Smooth muscle cell (in vitro differentiated cells): Measurements from ENCODE around the gene RAB7B. TPM values are rescaled to one million over a fixed set of nuclear protein-coding genes. Genes with fewer than 3 reads are reported as not detected.

Source experiments
- polyA plus RNA-seq: library from polyadenylated mRNA; unstranded; fragments of >200 nt; fragmentation: Nextera tagmentation; extraction: Ambion mirVana; gene quantifications from 2 replicates; pipeline ENCODE4 v1.2.1, GENCODE V29; 2016
- total RNA-seq: library from RNA; depleted of rRNA; stranded (reverse); fragments of >200 nt; gene quantifications from 2 replicates; pipeline ENCODE4 v1.2.3, GENCODE V29; 2014

RAB7B gene
- total and polyA plus RNA-seq, 2 experiments from 2014 or later: 13.0 to 13.6 TPM

Other genes with a start within 250 kb of the RAB7B start
- 1.7 and 4.1 TPM in 2 replicates for gene RAB29, start 227.9 kb downstream of the RAB7B start, total RNA-seq
- gene RAB29, start 227.9 kb downstream of the RAB7B start, polyA plus RNA-seq: 4.1 and 4.5 TPM in 2 replicates
- gene SLC41A1, start 190.2 kb downstream of the RAB7B start, total RNA-seq: 22.8 and 23.2 TPM in 2 replicates
- gene SLC41A1, start 190.2 kb downstream of the RAB7B start, polyA plus RNA-seq: 17.8 and 22.3 TPM in 2 replicates
- gene PM20D1, start 153.3 kb downstream of the RAB7B start, total RNA-seq: not detected in 2 replicates
- 0.17 TPM in 1 of 2 replicates, not detected in the other for gene PM20D1, start 153.3 kb downstream of the RAB7B start, polyA plus RNA-seq
- gene SLC26A9, start 59.9 kb downstream of the RAB7B start, total RNA-seq: not detected in 2 replicates
- not detected in 2 replicates for gene SLC26A9, start 59.9 kb downstream of the RAB7B start, polyA plus RNA-seq
- gene CTSE, start 20.5 kb upstream of the RAB7B start, total RNA-seq: not detected in 2 replicates
- gene CTSE, start 20.5 kb upstream of the RAB7B start, polyA plus RNA-seq: not detected in 2 replicates
- gene RHEX, start 49.8 kb upstream of the RAB7B start, total RNA-seq: not detected in 2 replicates
- gene RHEX, start 49.8 kb upstream of the RAB7B start, polyA plus RNA-seq: not detected in 2 replicates
- not detected in 2 replicates for gene AVPR1B, start 114.0 kb upstream of the RAB7B start, total RNA-seq
- not detected in 2 replicates for gene AVPR1B, start 114.0 kb upstream of the RAB7B start, polyA plus RNA-seq
- gene FAM72A, start 199.4 kb upstream of the RAB7B start, total RNA-seq: 2.9 and 3.1 TPM in 2 replicates
- gene FAM72A, start 199.4 kb upstream of the RAB7B start, polyA plus RNA-seq: 3.7 and 4.1 TPM in 2 replicates
- 43.0 and 62.9 TPM in 2 replicates for gene SRGAP2, start 200.1 kb upstream of the RAB7B start, total RNA-seq
- 28.0 and 35.0 TPM in 2 replicates for gene SRGAP2, start 200.1 kb upstream of the RAB7B start, polyA plus RNA-seq